H1 (cell line): ENCODE measurements around the gene CACNB2. TPM values are rescaled to one million over a fixed set of nuclear protein-coding genes. Genes with fewer than 3 reads are reported as not detected.

Source experiments
- CTCF ChIA-PET: fragments of 300-600 bp; sonication (Branson Sonifier 250); formaldehyde crosslinking; loops from one replicate; lab custom pipeline; 2021; ENCODE audit not compliant: partially characterized antibody; lab: Charles Lee
- POLR2A ChIA-PET: fragments of 300-600 bp; sonication (Branson Sonifier 250); formaldehyde crosslinking; loops from one replicate; lab custom pipeline; 2021; ENCODE audit warnings: inconsistent platforms; ENCODE audit not compliant: partially characterized antibody; lab: Charles Lee
- DNase-seq, 2 experiments: peaks; one replicate each; pipeline versions ENCODE4 v3.0.0 to v3.0.0-alpha.2; 2010 to 2022; ENCODE audit warnings: low spot score in 2 of 2, low read depth in 1 of 2, mixed read lengths in 1 of 2
- FAIRE-seq: peaks from 2 replicates; lab custom pipeline; 2011; peaks lifted over from hg19 to GRCh38; lab: Jason Lieb, UNC
- H2AFZ ChIP-seq: 2 replicates; pipeline ENCODE4 v1.8.1; 2012; ENCODE audit warnings: low read length, inconsistent platforms
- H2AK5ac ChIP-seq: 2 replicates; pipeline ENCODE4 v1.6.1; 2013; ENCODE audit warnings: low read depth, low read length
- H2BK120ac ChIP-seq: replicated peaks from 2 replicates; pipeline ENCODE3; 2013; ENCODE audit warnings: low read depth, low read length, inconsistent platforms
- H2BK12ac ChIP-seq: 2 replicates; pipeline ENCODE4 v1.6.1; 2013; ENCODE audit warnings: low read depth, low read length
- H2BK15ac ChIP-seq: 2 replicates; pipeline ENCODE4 v1.6.1; 2013; ENCODE audit warnings: low read length
- H2BK20ac ChIP-seq: 2 replicates; pipeline ENCODE4 v1.6.1; 2013; ENCODE audit warnings: low read length
- H2BK5ac ChIP-seq: 2 replicates; pipeline ENCODE4 v1.6.1; 2013; ENCODE audit warnings: low read depth, low read length
- H3K14ac ChIP-seq: 2 replicates; pipeline ENCODE4 v1.6.1; 2013; ENCODE audit warnings: inconsistent platforms; ENCODE audit not compliant: insufficient read length
- H3K18ac ChIP-seq: 2 replicates; pipeline ENCODE4 v1.6.1; 2013; ENCODE audit warnings: low read length; ENCODE audit errors: extremely low read depth
- H3K23ac ChIP-seq: 2 replicates; pipeline ENCODE4 v1.6.1; 2013; ENCODE audit warnings: inconsistent platforms; ENCODE audit not compliant: insufficient read length
- H3K23me2 ChIP-seq: 2 replicates; pipeline ENCODE4 v1.6.1; 2013; ENCODE audit warnings: low read depth, low read length
- H3K27ac ChIP-seq: 2 replicates; pipeline ENCODE4 v1.6.1; 2011; ENCODE audit warnings: low read depth, low read length, inconsistent platforms
- H3K27me3 ChIP-seq, 4 experiments: replicated peaks in 1 of 4; 1 replicate in 1 of 4; 2 replicates in 3 of 4; pipeline versions ENCODE4 v1.6.1 to v1.8.1; 2011 to 2013; ENCODE audit warnings: low read length in 3 of 4, mild to moderate bottlenecking in 3 of 4, inconsistent platforms in 2 of 4, mixed read lengths in 2 of 4, moderate library complexity in 1 of 4; ENCODE audit not compliant: control insufficient read depth in 3 of 4, insufficient read depth in 3 of 4; ENCODE audit errors: extremely low read depth in 1 of 4
- H3K36me3 ChIP-seq, 4 experiments: 2 replicates each; pipeline versions ENCODE4 v1.6.1 to v1.8.1; 2011 to 2013; ENCODE audit warnings: mild to moderate bottlenecking in 4 of 4, low read length in 3 of 4, moderate library complexity in 2 of 4, control low read depth in 1 of 4, inconsistent platforms in 1 of 4; ENCODE audit not compliant: insufficient read depth in 4 of 4, control insufficient read depth in 2 of 4
- H3K4ac ChIP-seq: replicated peaks from 2 replicates; pipeline ENCODE3; 2013; ENCODE audit warnings: low read length, low read depth, mixed read lengths, inconsistent platforms; ENCODE audit not compliant: insufficient read length
- H3K4me1 ChIP-seq, 4 experiments: replicated peaks in 1 of 4; 1 replicate in 1 of 4; 2 replicates in 3 of 4; pipeline versions ENCODE4 v1.6.1 to v1.8.1; 2011 to 2013; ENCODE audit warnings: low read length in 3 of 4, inconsistent platforms in 2 of 4, mixed read lengths in 1 of 4; ENCODE audit not compliant: insufficient read depth in 4 of 4, control insufficient read depth in 3 of 4
- H3K4me2 ChIP-seq, 2 experiments: 2 replicates each; pipeline versions ENCODE4 v1.6.1 to v1.8.1; 2011 to 2013; ENCODE audit warnings: low read depth in 2 of 2, low read length in 2 of 2, control low read depth in 1 of 2, inconsistent platforms in 1 of 2, mild to moderate bottlenecking in 1 of 2; ENCODE audit not compliant: insufficient read depth in 1 of 2
- H3K4me3 ChIP-seq, 4 experiments: fragments of 200-600, 300-600 bp in 1 of 4; sonication (generic), shearing (Covaris generic), sonication (Bioruptor Twin) in 1 of 4; 2 replicates each; pipeline versions ENCODE4 v1.5.1 to v1.8.1; 2011 to 2016; ENCODE audit warnings: low read length in 4 of 4, low read depth in 3 of 4, control low read depth in 2 of 4, inconsistent platforms in 2 of 4, mild to moderate bottlenecking in 2 of 4, mixed read lengths in 1 of 4, moderate library complexity in 1 of 4; ENCODE audit not compliant: insufficient read depth in 2 of 4; ENCODE audit errors: extremely low read depth in 1 of 4
- H3K56ac ChIP-seq: replicated peaks from 2 replicates; pipeline ENCODE3; 2013; ENCODE audit warnings: low read depth, mild to moderate bottlenecking, mixed read lengths, low read length, inconsistent platforms; ENCODE audit not compliant: insufficient read length
- H3K79me1 ChIP-seq: 2 replicates; pipeline ENCODE4 v1.6.1; 2013; ENCODE audit warnings: low read depth, low read length, control low read depth
- H3K79me2 ChIP-seq, 2 experiments: 2 replicates each; pipeline versions ENCODE4 v1.6.1 to v1.8.1; 2012 to 2013; ENCODE audit warnings: low read length in 2 of 2, mild to moderate bottlenecking in 2 of 2, inconsistent platforms in 1 of 2; ENCODE audit not compliant: insufficient read depth in 2 of 2, control insufficient read depth in 1 of 2
- H3K9ac ChIP-seq, 4 experiments: replicated peaks in 1 of 4; 1 replicate in 1 of 4; 2 replicates in 3 of 4; pipeline versions ENCODE4 v1.6.1 to v1.8.1; 2011 to 2013; ENCODE audit warnings: low read depth in 3 of 4, low read length in 3 of 4, control low read depth in 2 of 4, mild to moderate bottlenecking in 2 of 4, moderate library complexity in 2 of 4, inconsistent platforms in 1 of 4; ENCODE audit errors: extremely low read depth in 1 of 4
- H3K9me3 ChIP-seq, 2 experiments: 2 replicates each; pipeline versions ENCODE4 v1.6.1 to v1.8.1; 2012 to 2013; ENCODE audit warnings: mild to moderate bottlenecking in 2 of 2, moderate library complexity in 2 of 2, control low read depth in 1 of 2, inconsistent platforms in 1 of 2, low read depth in 1 of 2, low read length in 1 of 2, mixed read lengths in 1 of 2; ENCODE audit not compliant: insufficient read depth in 2 of 2
- H4K20me1 ChIP-seq, 2 experiments: replicated peaks in 1 of 2; 2 replicates each; pipeline versions ENCODE3 to v1.8.1; 2011 to 2013; ENCODE audit warnings: inconsistent platforms in 2 of 2, low read length in 2 of 2, mild to moderate bottlenecking in 1 of 2; ENCODE audit not compliant: insufficient read depth in 2 of 2, control insufficient read depth in 1 of 2
- H4K5ac ChIP-seq: 2 replicates; pipeline ENCODE4 v1.6.1; 2013; ENCODE audit warnings: low read length, low read depth, mixed read lengths, inconsistent platforms; ENCODE audit not compliant: insufficient read length
- H4K8ac ChIP-seq: 2 replicates; pipeline ENCODE4 v1.8.0; 2013; ENCODE audit warnings: mild to moderate bottlenecking, moderate library complexity, low read length, inconsistent platforms; ENCODE audit not compliant: insufficient read depth; ENCODE audit errors: extremely low read depth
- H4K91ac ChIP-seq: replicated peaks from 2 replicates; pipeline ENCODE3; 2013; ENCODE audit warnings: low read length, mixed read lengths, inconsistent platforms; ENCODE audit not compliant: insufficient read length
- BACH1 ChIP-seq: IDR thresholded peaks from 2 replicates; pipeline ENCODE4 v1.6.1; 2012; ENCODE audit warnings: low read length, improper control_type of control experiment
- SRF ChIP-seq: IDR thresholded peaks from 2 replicates; pipeline ENCODE4 v1.6.1; 2011; ENCODE audit warnings: mild to moderate bottlenecking, low read depth, low read length, moderate library complexity
- WGBS, 2 experiments: shearing (Covaris generic) in 1 of 2; methylation state at CpG; one replicate each; pipeline versions ENCODE4 v1.1.6 to v1.1.7; 2013 to 2015; ENCODE audit warnings: low lambda C conversion rate in 2 of 2, mixed read lengths in 2 of 2, inconsistent platforms in 1 of 2, low coverage in 1 of 2, missing lambda C conversion rate in 1 of 2; ENCODE audit not compliant: insufficient replicate concordance in 2 of 2, insufficient coverage in 1 of 2, insufficient read length in 1 of 2; ENCODE audit errors: extremely low coverage in 1 of 2, missing lambda C conversion rate in 1 of 2; 5-methylcytosine and 5-hydroxymethylcytosine counted together
- polyA plus RNA-seq, 7 experiments: library from polyadenylated mRNA; depleted of rRNA in 3 of 7; stranded (reverse) in 5 of 7; unstranded in 2 of 7; fragments of >200 nt in 5 of 7; fragments of 200-250 nt in 2 of 7; gene quantifications; 1 replicate in 5 of 7; 2 replicates in 1 of 7; 4 replicates in 1 of 7; pipeline versions ENCODE4 v1.2.1 to v1.2.3, GENCODE V29; 2011 to 2013; ENCODE audit warnings: missing spikeins in 2 of 7, mixed read lengths in 2 of 7
- total RNA-seq: library from RNA; stranded (reverse); fragmentation: NEBNext Ultra II Directional; extraction: Animal tissue kit (Norgen Biotek cat#: 25700); gene quantifications from 2 replicates; pipeline ENCODE4 v1.2.1, GENCODE V29; 2021
- TF ChIP-seq, protein P1 (sequence below): IDR thresholded peaks from 2 replicates; pipeline ENCODE4 v1.6.1; 2012; ENCODE audit warnings: inconsistent platforms

CACNB2 gene
- total and polyA plus RNA-seq, 2 of the 8 experiments (the other 6 are each of a cell fraction or from before 2014, with no cell fraction given) = 2.4 to 3.2 TPM

DNA sequence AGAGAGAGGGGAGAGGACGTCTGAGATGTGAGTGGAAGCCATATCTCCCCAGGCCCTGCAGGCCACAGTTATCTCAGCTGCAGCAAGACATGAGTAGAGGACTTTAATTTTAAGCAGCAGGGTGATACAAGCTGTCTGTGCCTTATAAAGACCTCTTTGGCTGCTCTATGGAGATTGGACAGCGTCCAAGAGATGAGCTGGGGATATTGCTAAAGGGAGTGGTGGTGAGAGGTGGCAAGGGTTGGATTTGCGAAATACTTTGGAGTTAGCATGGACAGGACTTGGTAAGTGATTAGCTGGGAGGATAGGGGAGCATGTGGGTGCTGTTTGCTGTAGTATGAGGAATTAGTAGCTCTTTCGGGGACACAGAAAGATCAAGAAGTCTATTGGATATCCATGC lies 191.8 kb downstream of the CACNB2 start:
- H3K56ac ChIP-seq = no peak overlapping the region
- ChIA-PET CTCF (interaction anchor here (0.8 to 1.0 kb wide), 2 partner anchors 19 to 141 kb away, joined by 3 read pairs; no protein-coding TSS in a partner anchor), POLR2A (no interaction called here)
- H3K14ac ChIP-seq = no peak overlapping the region
- no peak overlapping the region for H2AFZ ChIP-seq
- no peak overlapping the region for H4K91ac ChIP-seq
- no peak overlapping the region for H4K5ac ChIP-seq
- H3K18ac ChIP-seq = no peak overlapping the region
- H3K79me2 ChIP-seq = no peaks in the 10 kb centered on the region
- no peak overlapping the region for H2BK120ac ChIP-seq
- WGBS, 2 experiments = 88% methylated on average over 4 of the region's 4 CpGs; no CpG with 5 or more reads in 1 of the 2 experiments
- H3K27me3 ChIP-seq = no peaks in the 10 kb centered on the region
- no peak overlapping the region for H2BK20ac ChIP-seq
- no peaks in the 10 kb centered on the region for H3K36me3 ChIP-seq
- no peak overlapping the region for H3K27ac ChIP-seq
- no peak overlapping the region for H4K8ac ChIP-seq
- no peaks in the 10 kb centered on the region for H3K4me1 ChIP-seq
- H3K23me2 ChIP-seq = no peaks in the 10 kb centered on the region
- no peak overlapping the region for H3K4me3 ChIP-seq
- H4K20me1 ChIP-seq = no peaks in the 10 kb centered on the region
- H2BK15ac ChIP-seq = no peak overlapping the region
- FAIRE-seq (no peak), DNase-seq (no peak)
- H3K79me1 ChIP-seq = no peaks in the 10 kb centered on the region
- H3K4ac ChIP-seq = no peak overlapping the region
- no peak overlapping the region for H3K23ac ChIP-seq
- H2BK5ac ChIP-seq = no peak overlapping the region
- no peaks in the 10 kb centered on the region for H3K9me3 ChIP-seq
- no peak overlapping the region for H2BK12ac ChIP-seq
- no peak overlapping the region for H3K9ac ChIP-seq
- no peak overlapping the region for H2AK5ac ChIP-seq
- H3K4me2 ChIP-seq = no peak overlapping the region
- TF ChIP-seq, protein P1, sequence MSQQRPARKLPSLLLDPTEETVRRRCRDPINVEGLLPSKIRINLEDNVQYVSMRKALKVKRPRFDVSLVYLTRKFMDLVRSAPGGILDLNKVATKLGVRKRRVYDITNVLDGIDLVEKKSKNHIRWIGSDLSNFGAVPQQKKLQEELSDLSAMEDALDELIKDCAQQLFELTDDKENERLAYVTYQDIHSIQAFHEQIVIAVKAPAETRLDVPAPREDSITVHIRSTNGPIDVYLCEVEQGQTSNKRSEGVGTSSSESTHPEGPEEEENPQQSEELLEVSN = no peak
- TF ChIP-seq BACH1 (no peak), SRF (no peak)
